GM18511 (cell line): Measurements from ENCODE around the gene CTSD.
A peak's percentile ranks its signal among the peaks of the same experiment; 100 is the strongest.
"Not testable (repeated sequence)": the region's sequence is repeated elsewhere in the genome, so short reads cannot be mapped to it uniquely, and the experiment has no call there.

Experiments used
- ATAC-seq: cut with Tn5 transposase; IDR thresholded peaks from one replicate; pipeline ENCODE4 v1.9.1; 2021; ENCODE audit warnings: mild to moderate bottlenecking, moderate library complexity; ENCODE audit not compliant: unreplicated experiment

The CTSD gene

GRCh38 chr11:1763796-1764661 lies at the start of gene CTSD:
Gene CTSD (minus strand): TSS chr11:1763927. CDS start chr11:1763859, 68 bp downstream.
- ATAC-seq, result peak; percentile 80

DNA sequence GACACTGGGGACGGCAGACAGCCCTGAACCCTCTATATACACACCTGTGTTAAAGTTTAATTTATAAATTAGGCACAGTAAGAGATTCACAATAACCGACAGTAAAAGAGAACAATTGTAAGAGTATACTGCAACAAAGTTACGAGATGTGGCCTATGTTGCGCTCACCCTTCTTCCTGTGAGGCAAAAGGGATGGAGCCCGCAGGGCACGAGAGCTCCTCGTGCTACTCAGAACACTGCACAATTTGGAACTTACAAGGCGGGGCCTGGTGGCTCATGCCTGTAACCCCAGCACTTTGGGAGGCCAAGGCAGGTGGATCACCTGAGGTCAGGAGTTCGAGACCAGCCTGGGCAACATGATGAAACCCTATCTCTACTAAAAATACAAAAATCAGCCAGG lies 49.6 kb upstream of the CTSD start:
- not testable (repeated sequence) for ATAC-seq

DNA sequence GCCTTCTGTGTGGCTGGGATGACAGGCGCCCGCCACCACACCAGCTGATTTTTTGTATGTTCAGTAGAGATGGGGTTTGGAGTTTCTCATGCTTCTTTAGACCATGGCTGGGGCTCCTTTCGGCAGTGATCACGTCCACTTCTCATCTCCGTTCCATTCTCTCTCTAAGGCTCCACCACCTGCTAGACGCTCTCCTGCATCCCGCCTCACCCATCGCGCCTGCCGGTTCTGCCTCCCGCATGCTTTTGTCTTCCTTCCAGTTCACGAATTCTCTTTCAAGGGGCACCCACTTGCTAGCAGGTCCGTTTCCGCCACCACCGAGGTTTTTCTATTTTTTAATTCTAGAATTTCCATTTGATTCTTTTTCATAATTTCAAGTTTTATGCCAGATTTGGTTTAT lies 49.1 kb upstream of the CTSD start:
- ATAC-seq, result no peak

DNA sequence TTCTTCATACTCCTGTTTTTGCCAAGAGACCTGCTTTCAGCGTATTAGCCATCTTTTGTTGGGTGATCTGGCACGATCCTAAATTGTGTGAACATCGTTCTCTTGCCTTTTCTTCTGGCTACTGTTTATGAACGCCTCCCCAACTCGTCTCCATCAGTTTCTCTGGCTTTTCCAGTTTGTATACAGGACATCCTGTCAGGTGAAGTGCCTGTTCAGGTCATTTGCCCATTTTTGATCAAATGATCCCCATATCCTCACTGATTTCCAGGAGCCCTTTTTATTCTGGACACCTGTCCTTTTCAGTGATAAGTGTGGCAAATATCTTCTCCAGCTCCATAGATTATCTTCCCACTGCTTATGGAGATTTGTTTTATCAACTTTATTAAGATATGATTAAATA lies 48.5 kb upstream of the CTSD start:
- no peak for ATAC-seq

DNA sequence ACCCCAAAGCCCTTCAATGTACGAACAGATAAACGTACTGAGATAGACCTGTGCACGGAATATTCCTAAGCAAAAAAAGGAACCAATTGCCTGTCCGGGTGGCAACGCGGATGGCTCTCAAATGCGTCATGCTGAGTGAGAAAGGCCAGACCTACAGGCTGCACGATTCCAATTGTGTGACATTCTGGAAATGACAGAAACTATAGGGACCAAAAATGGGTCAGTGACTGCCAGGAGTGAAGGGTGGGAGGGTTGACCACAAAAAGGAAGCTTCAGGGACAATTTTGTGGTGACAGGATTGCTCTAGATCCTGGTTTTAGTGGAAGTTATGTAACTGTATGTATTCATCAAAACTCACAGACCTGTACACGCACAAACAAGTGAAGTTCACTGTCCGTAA lies 47.0 kb upstream of the CTSD start:
- ATAC-seq, result no peak

DNA sequence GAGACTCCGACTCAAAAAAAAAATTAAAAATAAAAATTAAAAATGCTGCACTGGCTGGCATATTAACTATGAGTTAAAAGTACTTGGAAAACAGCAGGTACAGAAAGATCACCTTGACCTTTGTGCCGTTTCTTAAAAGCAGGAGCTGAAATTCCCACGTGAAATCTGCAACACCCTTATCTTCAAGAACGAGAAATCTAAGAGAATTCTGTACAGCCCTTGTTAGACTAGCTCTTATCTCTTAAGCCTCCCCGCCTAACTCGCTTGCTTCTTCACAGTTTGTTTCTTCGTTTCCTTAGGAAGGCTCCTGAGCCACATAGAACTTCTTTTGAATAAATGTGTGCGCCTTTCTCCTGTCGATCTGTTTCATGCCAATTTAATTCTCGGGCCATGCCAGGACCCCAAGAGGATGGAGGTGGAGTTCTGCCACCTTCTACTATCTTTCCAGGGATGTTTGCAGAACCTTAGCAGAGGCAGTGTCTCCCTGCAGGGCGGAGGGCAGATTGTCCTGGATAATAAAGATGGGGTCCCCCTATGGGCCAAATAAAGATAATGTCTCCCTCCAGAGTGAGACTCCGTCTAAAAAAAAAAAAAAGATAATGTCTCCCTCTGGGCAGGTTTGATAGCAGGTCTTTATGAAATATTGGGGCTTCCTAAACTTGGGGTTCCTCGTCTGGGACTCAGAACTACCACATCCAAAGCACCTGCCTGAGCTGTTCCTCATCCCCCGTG lies 43.7 kb upstream of the CTSD start:
- no peak for ATAC-seq

DNA sequence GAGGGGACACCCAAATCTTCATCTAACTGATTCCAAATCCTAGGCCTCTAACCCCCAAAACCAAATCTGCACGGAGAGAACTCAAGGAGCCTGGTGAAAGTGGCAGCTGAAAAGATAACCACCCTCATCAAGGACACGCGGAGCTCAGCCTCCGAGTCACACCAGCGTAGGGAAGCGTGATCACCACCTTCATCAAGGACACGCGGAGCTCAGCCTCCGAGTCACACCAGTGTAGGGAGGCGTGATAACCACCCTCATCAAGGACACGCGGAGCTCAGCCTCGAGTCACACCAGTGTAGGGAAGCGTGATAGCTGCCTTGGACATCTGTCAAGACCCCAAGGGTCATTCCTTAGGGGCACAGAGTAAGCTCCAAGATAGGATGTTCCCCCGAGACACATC lies 41.8 kb upstream of the CTSD start:
- no peak for ATAC-seq

GRCh38 chr11:1803835-1804519 lies 40.2 kb upstream of the CTSD start:
- not testable (repeated sequence) for ATAC-seq

GRCh38 chr11:1803246-1803645 lies 39.5 kb upstream of the CTSD start:
- no peak for ATAC-seq

- ATAC-seq, result no peak
Measured at GRCh38 chr11:1797391-1798125, 33.8 kb upstream of the CTSD start.

DNA sequence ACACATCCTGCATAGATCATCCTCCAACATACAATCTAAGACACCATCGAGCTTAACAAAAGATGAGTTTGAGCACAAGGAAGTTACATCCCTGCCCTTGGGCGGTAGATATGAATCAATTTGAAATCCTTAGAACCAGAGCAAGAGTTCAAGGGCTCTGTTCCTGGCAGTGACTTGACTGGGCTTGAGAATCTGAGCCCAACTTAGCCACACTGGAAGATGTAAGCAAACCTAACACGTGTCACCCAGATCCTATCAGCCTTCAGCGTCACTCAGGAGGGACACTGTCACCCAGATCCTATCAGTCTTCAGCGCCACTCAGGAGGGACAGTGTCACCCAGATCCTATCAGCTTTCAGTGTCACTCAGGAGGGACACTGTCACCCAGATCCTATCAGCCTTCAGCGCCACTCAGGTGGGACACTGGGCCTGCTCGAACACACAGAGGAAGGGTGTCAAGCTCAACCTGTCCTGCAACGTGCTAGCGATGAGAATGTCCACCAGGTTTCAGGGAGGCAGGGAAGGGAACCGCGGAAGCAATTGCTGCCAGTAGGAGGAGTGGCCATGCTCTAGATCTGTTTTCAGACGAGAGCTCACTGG lies 32.8 kb upstream of the CTSD start:
- ATAC-seq, result no peak

- ATAC-seq, result no peak
Measured at GRCh38 chr11:1793081-1793480, 29.4 kb upstream of the CTSD start.

DNA sequence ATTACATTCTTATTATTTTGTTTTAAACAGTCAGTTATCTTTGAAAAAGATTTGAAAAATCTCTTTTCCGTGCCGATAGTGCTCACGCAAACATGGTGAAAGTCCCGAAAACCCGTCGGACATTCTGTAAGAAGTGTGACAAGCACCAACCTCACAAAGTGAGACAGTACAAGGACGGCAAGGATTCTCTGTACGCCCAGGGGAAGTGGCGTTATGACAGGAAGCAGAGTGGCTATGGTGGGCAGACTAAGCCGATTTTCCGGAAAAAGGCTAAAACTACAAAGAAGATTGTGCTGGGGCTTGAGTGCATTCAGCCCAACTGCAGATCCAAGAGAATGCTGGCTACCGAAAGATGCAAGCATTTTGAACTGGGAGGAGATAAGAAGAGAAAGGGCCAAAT lies 28.7 kb upstream of the CTSD start:
- no peak for ATAC-seq

GRCh38 chr11:1791912-1792311 lies 28.2 kb upstream of the CTSD start:
- no peak for ATAC-seq

DNA sequence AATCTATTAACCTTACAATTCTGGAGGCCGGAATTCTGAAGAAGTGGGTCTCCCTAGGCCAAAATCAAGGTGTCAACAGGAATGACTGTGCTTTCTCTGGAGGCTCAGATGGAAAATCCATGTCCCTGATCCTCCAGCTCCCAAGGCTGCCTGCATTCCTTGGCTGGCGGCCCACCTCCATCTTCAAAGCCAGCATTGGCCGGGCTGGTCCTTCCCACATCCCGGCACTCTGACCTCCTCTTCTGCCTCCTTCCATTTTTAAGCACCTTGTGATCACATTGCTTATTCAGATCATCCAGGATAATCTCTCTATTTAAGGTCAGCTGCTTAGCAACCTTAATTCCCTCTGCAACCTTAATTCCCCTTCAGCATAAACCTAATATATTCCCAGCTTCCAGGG lies 22.7 kb upstream of the CTSD start:
- ATAC-seq, result no peak

- ATAC-seq, result no peak
Measured at GRCh38 chr11:1785749-1786413, 22.2 kb upstream of the CTSD start.

DNA sequence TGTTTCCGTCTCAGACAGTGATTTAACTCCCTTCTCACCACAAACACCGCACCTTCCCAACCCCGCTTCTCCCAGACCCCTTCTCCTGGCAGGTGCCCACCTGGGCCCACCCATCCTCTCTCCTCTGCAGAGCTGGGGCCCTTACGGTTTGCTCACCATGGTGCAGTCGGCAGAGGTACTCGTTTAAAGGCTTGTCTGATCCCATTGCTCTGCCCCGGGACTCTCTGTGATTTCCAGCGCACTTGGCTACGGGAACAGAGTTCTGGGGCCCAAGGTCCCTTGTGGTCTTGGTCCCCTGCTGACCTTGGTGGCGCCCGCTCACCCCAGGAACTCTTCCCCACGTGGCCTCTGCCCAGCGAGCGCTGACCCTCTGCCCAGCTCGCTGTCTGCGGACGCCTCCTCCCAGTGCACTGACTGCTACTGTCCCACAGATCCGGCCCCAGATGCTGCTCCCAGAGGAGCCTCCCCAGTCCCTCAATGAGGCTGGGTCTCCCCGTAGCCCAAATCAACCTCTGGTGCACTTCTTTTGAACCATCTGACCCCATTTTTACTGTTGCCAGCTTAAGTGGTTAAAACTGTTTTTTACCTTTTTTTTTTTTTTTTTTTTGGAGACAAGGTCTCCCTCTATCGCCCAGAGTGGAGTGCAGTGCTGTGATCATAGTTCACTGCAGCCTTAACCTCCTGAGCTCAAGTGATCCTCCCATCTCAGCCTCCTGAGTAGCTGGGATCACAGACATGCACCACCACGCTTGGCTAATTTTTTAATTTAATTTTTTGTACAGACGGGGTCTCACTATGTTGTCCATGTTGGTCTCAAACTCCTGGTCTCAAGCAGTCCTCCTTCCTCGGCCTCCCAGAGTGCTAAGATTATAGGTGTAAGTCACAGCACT lies 21.3 kb upstream of the CTSD start:
- no peak for ATAC-seq

GRCh38 chr11:1783725-1784529 lies 20.2 kb upstream of the CTSD start:
- ATAC-seq, result no peak
